ENCODE results near the gene TIMM23. TPM values are rescaled to one million over a fixed set of nuclear protein-coding genes. Genes with fewer than 3 reads are reported as not detected.

Gene TIMM23
- total and polyA plus RNA-seq, 10 of the 15 experiments (the other 5 are each of a cell fraction or from before 2014, with no cell fraction given), result 90.0 to 228 (median 120) TPM

GRCh38 chr10:46030091-46030937, 58.0 kb downstream of the TIMM23 start, which contains the start of gene NCOA4 (continued):
- TF ChIP-seq USF1 (IDR thresholded peaks at IDR 0.05; ENCODE audit: borderline replicate concordance, extremely low read length, insufficient read depth, low read depth, low read length) (no peak), ATF7 (IDR thresholded peaks at IDR 0.05; ENCODE audit: low read depth) (no peak; the same call in 1 of the 2 replicates), YY1 (IDR thresholded peaks at IDR 0.05; ENCODE audit: low read depth, low read length) (0 out of 2 replicates have a peak, but pooled peaks have one; percentile 29), ZNF687 (IDR thresholded peaks at IDR 0.05) (peak; percentile 74; the same call in 1 of the 2 replicates), GATAD2B (conservative IDR thresholded peaks at IDR 0.05; ENCODE audit: low read depth) (peak; percentile 37), EP300 (IDR thresholded peaks at IDR 0.05; ENCODE audit: borderline replicate concordance in 1 of 2, control insufficient read depth in 1 of 2, low read depth in 2 of 2, low read length in 2 of 2) (no peak), IKZF2 (IDR thresholded peaks at IDR 0.05) (no peak), BCLAF1 (IDR thresholded peaks at IDR 0.05) (no peak), MTA2 (IDR thresholded peaks at IDR 0.05; ENCODE audit: low read depth) (0 out of 2 replicates have a peak, but pooled peaks have one; percentile 25), PML (IDR thresholded peaks at IDR 0.05; ENCODE audit: low read length) (0 out of 2 replicates have a peak, but pooled peaks have one; percentile 54), ZNF217 (IDR thresholded peaks at IDR 0.05) (no peak), NR2C1 (IDR thresholded peaks at IDR 0.05) (peak; percentile 69), SMAD5 (IDR thresholded peaks at IDR 0.05; ENCODE audit: low read depth) (peak; percentile 67), E2F4 (IDR thresholded peaks at IDR 0.05; ENCODE audit: low read depth, low read length) (no peak), JUNB (IDR thresholded peaks at IDR 0.05) (no peak), ZSCAN29 (IDR thresholded peaks at IDR 0.05) (no peak), IRF5 (IDR thresholded peaks at IDR 0.05; ENCODE audit: borderline replicate concordance) (peak; percentile 94), FOS (IDR thresholded peaks at IDR 0.05; ENCODE audit: borderline replicate concordance, extremely low read depth, insufficient read length) (no peak)
